CD8-positive, alpha-beta memory T cell (primary cell): ENCODE results near the gene NUB1. TPM values are rescaled to one million over a fixed set of nuclear protein-coding genes. Genes with fewer than 3 reads are reported as not detected.

ENCODE experiments used
- CTCF ChIA-PET: fragments of 350-600 bp; sonication (Branson Sonifier 250); formaldehyde crosslinking; loops from one replicate; lab custom pipeline; 2021; ENCODE audit warnings: antibody characterized with exemption; lab: Charles Lee
- POLR2A ChIA-PET: fragments of 350-600 bp; sonication (Branson Sonifier 250); formaldehyde crosslinking; loops from one replicate; lab custom pipeline; 2021; ENCODE audit warnings: antibody characterized with exemption; lab: Charles Lee
- DNase-seq, 5 donors: peaks; one replicate each; pipeline versions ENCODE4 v3.0.0 to v3.0.0-alpha.2; 2020 to 2022; ENCODE audit warnings: mixed read lengths in 1 of 5
- H3K27ac ChIP-seq: one replicate; pipeline ENCODE4 v1.7.0; 2013; ENCODE audit warnings: low read depth, mild to moderate bottlenecking, low read length, moderate library complexity
- H3K27me3 ChIP-seq: 2 replicates; pipeline ENCODE4 v1.7.0; 2013; ENCODE audit warnings: low read length, mild to moderate bottlenecking; ENCODE audit not compliant: insufficient read depth, poor library complexity, severe bottlenecking
- H3K36me3 ChIP-seq: 2 replicates; pipeline ENCODE4 v1.7.0; 2013; ENCODE audit warnings: mild to moderate bottlenecking, low read length, moderate library complexity; ENCODE audit not compliant: insufficient read depth
- H3K4me1 ChIP-seq: 2 replicates; pipeline ENCODE4 v1.7.0; 2013; ENCODE audit warnings: mild to moderate bottlenecking, low read length, moderate library complexity; ENCODE audit not compliant: insufficient read depth
- H3K4me3 ChIP-seq: 2 replicates; pipeline ENCODE4 v1.7.0; 2013; ENCODE audit warnings: mild to moderate bottlenecking, low read length
- H3K9me3 ChIP-seq: 2 replicates; pipeline ENCODE4 v1.7.0; 2013; ENCODE audit warnings: mild to moderate bottlenecking, low read length
- H3K27ac Mint-ChIP-seq, 8 donors: one replicate each; pipeline ENCODE4 v1.8.0; 2020 to 2021; ENCODE audit warnings: mixed read lengths in 8 of 8, mild to moderate bottlenecking in 6 of 8, inconsistent platforms in 3 of 8, moderate library complexity in 3 of 8
- H3K27me3 Mint-ChIP-seq, 2 donors: one replicate each; pipeline ENCODE4 v1.8.0; 2020 to 2021; ENCODE audit warnings: mixed read lengths in 2 of 2, mild to moderate bottlenecking in 1 of 2, moderate library complexity in 1 of 2
- H3K36me3 Mint-ChIP-seq, 3 donors: one replicate each; pipeline ENCODE4 v1.8.0; 2020 to 2021; ENCODE audit warnings: mixed read lengths in 3 of 3, inconsistent platforms in 1 of 3, mild to moderate bottlenecking in 1 of 3
- H3K4me1 Mint-ChIP-seq, 3 donors: one replicate each; pipeline ENCODE4 v1.8.0; 2020 to 2021; ENCODE audit warnings: mixed read lengths in 3 of 3, inconsistent platforms in 1 of 3, mild to moderate bottlenecking in 1 of 3
- H3K4me3 Mint-ChIP-seq, 7 donors: one replicate each; pipeline ENCODE4 v1.8.0; 2020 to 2021; ENCODE audit warnings: mixed read lengths in 7 of 7, mild to moderate bottlenecking in 6 of 7, moderate library complexity in 4 of 7, inconsistent platforms in 2 of 7
- H3K9me3 Mint-ChIP-seq, 5 donors: one replicate each; pipeline ENCODE4 v1.8.0; 2020 to 2022; ENCODE audit warnings: mixed read lengths in 5 of 5, mild to moderate bottlenecking in 3 of 5, moderate library complexity in 2 of 5, inconsistent platforms in 1 of 5
- polyA plus RNA-seq: library from polyadenylated mRNA; unstranded; fragments of 300-500 nt; fragmentation: Illumina TruSeq; gene quantifications from one replicate; pipeline ENCODE4 v1.2.3, GENCODE V29; 2021
- total RNA-seq, 2 experiments: library from RNA; stranded (reverse); gene quantifications; one replicate each; pipeline ENCODE4 v1.2.3, GENCODE V29; 2021

NUB1 gene
- total and polyA plus RNA-seq, 3 experiments from 2014 or later = 39.1 to 82.6 (median 46.1) TPM

GRCh38 chr7:151424799-151425198 is 83.2 kb downstream of the NUB1 start:
- Mint-ChIP-seq H3K4me3 (no peak overlapping the region), H3K27ac (peak overlapping the region in 2 of 8 donors; percentile 56 to 88), H3K9me3 (peaks cover 0 to 10% (median 7%) of the 10 kb centered on the region in 5 donors), H3K4me1 (peaks cover 20 to 23% (median 22%) of the 10 kb centered on the region in 3 donors), H3K36me3 (peaks cover 0 to 18% (median 1%) of the 10 kb centered on the region in 3 donors), H3K27me3 (peaks cover 0 to 7% of the 10 kb centered on the region in 2 donors)
- no peak overlapping the region for H3K27ac ChIP-seq
- CTCF ChIA-PET = no interaction called here
- H3K4me1 ChIP-seq = peaks cover 34% of the 10 kb centered on the region
- H3K36me3 ChIP-seq = no peaks in the 10 kb centered on the region
- no peaks in the 10 kb centered on the region for H3K9me3 ChIP-seq
- H3K4me3 ChIP-seq = no peak overlapping the region
- POLR2A ChIA-PET = no interaction called here
- H3K27me3 ChIP-seq = no peaks in the 10 kb centered on the region
- DNase-seq = no peak

- POLR2A ChIA-PET = no interaction called here
- H3K4me3 ChIP-seq = no peak overlapping the region
- no peaks in the 10 kb centered on the region for H3K9me3 ChIP-seq
- H3K4me1 ChIP-seq = peaks cover 45% of the 10 kb centered on the region
- DNase-seq = no peak
- Mint-ChIP-seq H3K4me3 (no peak overlapping the region), H3K36me3 (peaks cover 0 to 8% (median 0%) of the 10 kb centered on the region in 3 donors), H3K9me3 (peaks cover 0 to 4% (median 0%) of the 10 kb centered on the region in 5 donors), H3K27me3 (peaks cover 0 to 7% of the 10 kb centered on the region in 2 donors), H3K4me1 (peaks cover 29 to 34% (median 30%) of the 10 kb centered on the region in 3 donors), H3K27ac (no peak overlapping the region)
- H3K36me3 ChIP-seq = no peaks in the 10 kb centered on the region
- no peak overlapping the region for H3K27ac ChIP-seq
- CTCF ChIA-PET = interaction anchor here (3.3 kb wide), 1 partner anchor 22 kb away, joined by 14 read pairs; no protein-coding TSS in a partner anchor
- no peaks in the 10 kb centered on the region for H3K27me3 ChIP-seq
Observed at GRCh38 chr7:151425670-151426440, 84.2 kb downstream of the NUB1 start.

DNA sequence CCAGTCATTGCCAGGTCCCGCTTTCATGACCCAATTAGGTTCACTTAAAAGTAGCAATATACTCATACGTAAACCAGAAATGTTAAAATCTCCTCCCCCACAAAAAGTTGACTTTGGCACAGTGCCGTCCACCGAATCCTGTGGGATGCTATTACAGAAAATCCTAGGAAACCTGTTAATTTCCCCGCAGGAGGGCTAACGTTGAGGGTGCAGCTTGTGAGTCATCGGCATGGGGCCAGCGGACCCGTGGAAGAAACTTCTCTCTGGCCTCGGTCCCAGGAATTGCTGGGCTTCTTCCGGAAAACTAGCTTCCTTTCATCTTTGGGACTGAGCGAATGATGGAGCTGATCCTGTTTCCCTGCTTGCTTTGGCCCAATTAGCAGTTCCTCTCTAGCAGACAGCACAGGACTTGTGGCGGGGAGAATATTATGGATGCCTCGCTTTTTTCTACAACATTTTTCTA is 84.9 kb downstream of the NUB1 start:
- Mint-ChIP-seq H3K27ac (peak overlapping the region in 2 of 8 donors; percentile 47 to 69), H3K36me3 (peaks cover 0 to 7% (median 0%) of the 10 kb centered on the region in 3 donors), H3K4me1 (peaks cover 31 to 40% (median 33%) of the 10 kb centered on the region in 3 donors), H3K27me3 (peaks cover 0 to 7% of the 10 kb centered on the region in 2 donors), H3K4me3 (no peak overlapping the region), H3K9me3 (peaks cover 0 to 4% (median 0%) of the 10 kb centered on the region in 5 donors)
- ChIA-PET POLR2A (no interaction called here), CTCF (interaction anchor here (3.3 kb wide), 1 partner anchor 21 kb away, joined by 14 read pairs; no protein-coding TSS in a partner anchor)
- H3K27me3 ChIP-seq = no peaks in the 10 kb centered on the region
- H3K4me1 ChIP-seq = peaks cover 51% of the 10 kb centered on the region
- no peak for DNase-seq
- no peak overlapping the region for H3K4me3 ChIP-seq
- no peaks in the 10 kb centered on the region for H3K9me3 ChIP-seq
- no peaks in the 10 kb centered on the region for H3K36me3 ChIP-seq
- H3K27ac ChIP-seq = no peak overlapping the region

DNA sequence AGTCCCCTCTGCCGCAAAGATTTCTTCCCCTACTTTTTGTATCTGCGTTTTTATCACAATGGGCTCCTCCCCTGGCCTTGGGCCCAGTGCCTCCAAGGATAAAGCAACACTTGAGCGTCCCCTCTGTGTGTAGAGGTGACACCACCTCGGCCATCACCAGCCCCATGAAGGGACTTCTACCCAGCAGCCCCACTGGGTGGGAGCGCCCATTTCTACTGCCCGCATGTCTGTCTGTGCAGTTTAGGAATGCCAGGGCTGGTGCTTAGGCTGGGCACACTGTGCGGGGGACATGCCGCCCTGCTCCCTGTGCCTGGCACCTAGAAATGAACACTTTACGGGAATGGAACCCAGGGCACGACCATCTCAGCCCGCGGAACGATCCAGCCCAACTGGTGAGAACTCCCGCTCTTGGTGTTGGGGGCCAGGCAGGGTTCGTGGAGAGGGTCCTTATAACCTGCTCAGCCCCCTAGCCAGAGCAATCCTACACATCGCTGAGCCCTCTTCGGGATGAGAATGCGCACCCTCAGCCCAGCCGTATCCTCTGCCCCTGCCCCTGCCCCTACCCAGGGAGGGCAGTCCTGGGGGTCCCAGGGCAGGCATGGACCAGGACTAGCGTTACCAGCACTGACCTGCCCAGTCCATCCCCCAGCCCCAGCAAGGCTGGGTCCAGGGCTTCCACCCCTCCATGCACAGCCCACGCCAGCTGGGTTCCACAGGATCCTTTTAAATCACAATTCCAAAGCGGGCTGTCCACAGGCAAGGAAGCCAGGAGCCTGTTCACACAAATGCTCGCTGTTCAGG is 85.5 kb downstream of the NUB1 start:
- peaks cover 0 to under 1% of the 10 kb centered on the region in 2 donors for H3K27me3 Mint-ChIP-seq
- Histone ChIP-seq H3K27me3 (no peaks in the 10 kb centered on the region), H3K9me3 (no peaks in the 10 kb centered on the region), H3K27ac (no peak overlapping the region), H3K4me3 (no peak overlapping the region), H3K4me1 (peaks cover 57% of the 10 kb centered on the region), H3K36me3 (no peaks in the 10 kb centered on the region)
- peaks cover 34 to 43% (median 36%) of the 10 kb centered on the region in 3 donors for H3K4me1 Mint-ChIP-seq
- peaks cover 0 to under 1% (median 0%) of the 10 kb centered on the region in 3 donors for H3K36me3 Mint-ChIP-seq
- H3K27ac Mint-ChIP-seq = peak overlapping the region in 2 of 8 donors; percentile 47 to 58
- peaks cover 0 to under 1% (median 0%) of the 10 kb centered on the region in 5 donors for H3K9me3 Mint-ChIP-seq
- H3K4me3 Mint-ChIP-seq = peak overlapping the region in 1 of 7 donors; percentile 44
- ChIA-PET POLR2A (no interaction called here), CTCF (interaction anchor here (3.3 kb wide), 1 partner anchor 20 kb away, joined by 14 read pairs; no protein-coding TSS in a partner anchor)
- DNase-seq = no peak

DNA sequence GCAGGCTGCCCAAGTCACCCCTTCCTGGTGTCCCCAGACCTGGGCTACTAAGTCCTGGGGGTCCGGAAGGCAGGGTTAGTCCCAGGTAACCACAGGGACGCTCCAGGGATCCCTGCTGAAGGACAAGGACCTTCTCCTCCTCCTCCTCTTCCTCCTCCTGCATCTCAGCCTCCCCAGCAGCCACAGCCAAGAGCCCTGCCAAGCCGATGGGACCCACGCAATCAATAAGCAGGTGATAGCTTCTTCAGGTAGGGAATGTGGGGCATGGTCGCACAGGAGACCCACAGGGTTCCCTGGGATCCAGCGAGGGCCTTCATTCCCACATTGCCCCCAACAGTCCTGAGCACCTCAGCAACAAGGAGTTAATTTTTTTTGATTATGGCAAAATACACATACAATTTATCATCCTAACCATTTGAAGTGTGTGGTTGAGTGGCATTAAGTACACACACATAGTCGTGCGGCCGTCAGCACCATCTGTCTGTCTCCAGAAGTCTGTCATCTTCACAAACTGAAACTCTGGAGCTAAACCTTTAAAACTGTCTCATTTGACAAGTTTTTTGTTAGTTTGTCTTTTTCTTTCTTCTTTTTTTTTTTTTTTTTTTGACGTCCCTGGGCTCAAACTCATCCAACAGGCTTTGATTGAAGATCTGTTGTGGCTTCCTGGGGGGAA is 86.2 kb downstream of the NUB1 start:
- Histone ChIP-seq H3K4me1 (peaks cover 65% of the 10 kb centered on the region), H3K4me3 (no peak overlapping the region), H3K36me3 (no peaks in the 10 kb centered on the region), H3K27ac (no peak overlapping the region), H3K27me3 (no peaks in the 10 kb centered on the region), H3K9me3 (no peaks in the 10 kb centered on the region)
- H3K4me1 Mint-ChIP-seq = peaks cover 37 to 50% (median 40%) of the 10 kb centered on the region in 3 donors
- no peaks in the 10 kb centered on the region for H3K27me3 Mint-ChIP-seq
- peak overlapping the region in 6 of 8 donors; percentile 36 to 92 (median 70) for H3K27ac Mint-ChIP-seq
- H3K4me3 Mint-ChIP-seq = peak overlapping the region in 3 of 7 donors; percentile 39 to 51 (median 44)
- H3K9me3 Mint-ChIP-seq = no peaks in the 10 kb centered on the region
- ChIA-PET CTCF (interaction anchor here (3.3 kb wide), 1 partner anchor 20 kb away, joined by 14 read pairs; no protein-coding TSS in a partner anchor), POLR2A (interaction anchor here (0.6 kb wide), 1 partner anchor 12 kb away, joined by 3 read pairs; no protein-coding TSS in a partner anchor)
- H3K36me3 Mint-ChIP-seq = no peaks in the 10 kb centered on the region
- DNase-seq = peak in 1 of 5 donors; percentile 26

Other genes with a start within 250 kb of the NUB1 start
- gene GBX1, start 174.1 kb upstream of the NUB1 start, total RNA-seq = not detected
- gene GBX1, start 174.1 kb upstream of the NUB1 start, polyA plus RNA-seq = not detected
- not detected for gene ASB10, start 154.6 kb upstream of the NUB1 start, total RNA-seq
- not detected for gene ASB10, start 154.6 kb upstream of the NUB1 start, polyA plus RNA-seq
- under 1 TPM in 1 of 2 experiments, not detected in 1; 0.57 TPM for gene H2BK1, start 131.3 kb upstream of the NUB1 start, total RNA-seq
- gene H2BK1, start 131.3 kb upstream of the NUB1 start, polyA plus RNA-seq = not detected
- 10 to 100 TPM; 86.5 to 95.1 TPM for gene ABCF2, start 114.6 kb upstream of the NUB1 start, total RNA-seq
- gene ABCF2, start 114.6 kb upstream of the NUB1 start, polyA plus RNA-seq = 36.7 TPM
- 10 to 100 TPM; 36.6 to 37.0 TPM for gene CHPF2, start 109.3 kb upstream of the NUB1 start, total RNA-seq
- 31.3 TPM for gene CHPF2, start 109.3 kb upstream of the NUB1 start, polyA plus RNA-seq
- 1 to 10 TPM; 1.8 to 2.1 TPM for gene SMARCD3, start 93.1 kb upstream of the NUB1 start, total RNA-seq
- gene SMARCD3, start 93.1 kb upstream of the NUB1 start, polyA plus RNA-seq = 5.7 TPM
- gene WDR86, start 68.2 kb downstream of the NUB1 start, total RNA-seq = under 1 TPM; 0.55 to 0.59 TPM
- gene WDR86, start 68.2 kb downstream of the NUB1 start, polyA plus RNA-seq = 10.4 TPM
- gene CRYGN, start 98.3 kb downstream of the NUB1 start, total RNA-seq = not detected
- 0.41 TPM for gene CRYGN, start 98.3 kb downstream of the NUB1 start, polyA plus RNA-seq
- gene RHEB, start 178.1 kb downstream of the NUB1 start, total RNA-seq = 10 to 100 TPM; 53.6 to 54.9 TPM
- 72.2 TPM for gene RHEB, start 178.1 kb downstream of the NUB1 start, polyA plus RNA-seq